ENCODE results near the gene GAB4.
"Not testable (repeated sequence)": the region's sequence is repeated elsewhere in the genome, so short reads cannot be mapped to it uniquely, and the experiment has no call there.

Gene GAB4

GRCh38 chr22:17007852-17008731 lies at the start of gene GAB4:
GAB4 (minus strand) TSS chr22:17008222; CDS start chr22:17008114, 108 bp downstream.
- DNase-seq, result no peak

GRCh38 chr22:17056807-17057206 lies 48.8 kb upstream of the GAB4 start:
- DNase-seq, result no peak

- DNase-seq, result no peak
Observed at GRCh38 chr22:17056058-17056457, 48.0 kb upstream of the GAB4 start.

GRCh38 chr22:17047656-17048055 lies 39.6 kb upstream of the GAB4 start:
- DNase-seq, result no peak

GRCh38 chr22:17046566-17047348 lies 38.7 kb upstream of the GAB4 start:
- DNase-seq, result no peak

GRCh38 chr22:17043521-17043920 lies 35.5 kb upstream of the GAB4 start:
- no peak for DNase-seq

GRCh38 chr22:17036842-17037711 lies 29.1 kb upstream of the GAB4 start:
- not testable (repeated sequence) for DNase-seq

GRCh38 chr22:17035976-17036841 lies 28.2 kb upstream of the GAB4 start:
- DNase-seq, result not testable (repeated sequence)

- DNase-seq, result no peak
Observed at GRCh38 chr22:17035246-17035645, 27.2 kb upstream of the GAB4 start.

GRCh38 chr22:17034532-17034931 lies 26.5 kb upstream of the GAB4 start:
- not testable (repeated sequence) for DNase-seq

- DNase-seq, result not testable (repeated sequence)
Observed at GRCh38 chr22:17032277-17032676, 24.3 kb upstream of the GAB4 start.

- DNase-seq, result not testable (repeated sequence)
Observed at GRCh38 chr22:17024380-17024779, 16.4 kb upstream of the GAB4 start.

GRCh38 chr22:17015552-17015951 lies 7.5 kb upstream of the GAB4 start:
- not testable (repeated sequence) for DNase-seq

- DNase-seq, result not testable (repeated sequence)
Observed at GRCh38 chr22:17014101-17014440, 6.0 kb upstream of the GAB4 start.

GRCh38 chr22:17013396-17014100 lies 5.5 kb upstream of the GAB4 start:
- no peak for DNase-seq

GRCh38 chr22:17012267-17012666 lies 4.2 kb upstream of the GAB4 start:
- DNase-seq, result no peak

GRCh38 chr22:17009640-17010291 lies 1.7 kb upstream of the GAB4 start:
- no peak for DNase-seq

GRCh38 chr22:17007257-17007656 lies 765 bp downstream of the GAB4 start:
- no peak for DNase-seq

GRCh38 chr22:16989915-16990314 lies 18.1 kb downstream of the GAB4 start:
- DNase-seq, result no peak

- no peak for DNase-seq
Observed at GRCh38 chr22:16988257-16988656, 19.8 kb downstream of the GAB4 start.

- DNase-seq, result no peak
Observed at GRCh38 chr22:16987822-16988221, 20.2 kb downstream of the GAB4 start.
